Liver (tissue), 9 donors: ENCODE results near the gene DNAH10. TPM values are rescaled to one million over a fixed set of nuclear protein-coding genes. Genes with fewer than 3 reads are reported as not detected.

Experiments
- DNase-seq: peaks from one replicate; pipeline ENCODE4 v3.0.0-alpha.2; 2017; ENCODE audit warnings: low spot score
- H3K27ac ChIP-seq, 2 donors: one replicate each; pipeline ENCODE4 v1.7.0; 2013; ENCODE audit warnings: inconsistent platforms in 2 of 2, low read length in 2 of 2, control low read depth in 1 of 2, low read depth in 1 of 2, mild to moderate bottlenecking in 1 of 2
- H3K27me3 ChIP-seq, 4 donors: one replicate each; pipeline versions ENCODE4 v1.6.1 to v1.7.0; 2013; ENCODE audit warnings: low read length in 3 of 4, inconsistent platforms in 1 of 4, mild to moderate bottlenecking in 1 of 4, moderate library complexity in 1 of 4; ENCODE audit not compliant: control insufficient read depth in 4 of 4, insufficient read depth in 4 of 4
- H3K36me3 ChIP-seq, 4 donors: one replicate each; pipeline versions ENCODE4 v1.6.1 to v1.7.0; 2013; ENCODE audit warnings: low read length in 3 of 4, mild to moderate bottlenecking in 3 of 4, low read depth in 1 of 4, moderate library complexity in 1 of 4; ENCODE audit not compliant: control insufficient read depth in 4 of 4, insufficient read depth in 3 of 4
- H3K4me1 ChIP-seq, 4 donors: one replicate each; pipeline versions ENCODE4 v1.6.1 to v1.7.0; 2013; ENCODE audit warnings: low read length in 3 of 4, mild to moderate bottlenecking in 3 of 4, moderate library complexity in 1 of 4; ENCODE audit not compliant: control insufficient read depth in 4 of 4, insufficient read depth in 4 of 4
- H3K4me3 ChIP-seq, 3 donors: one replicate each; pipeline versions ENCODE4 v1.6.1 to v1.7.0; 2013; ENCODE audit warnings: low read length in 3 of 3, control low read depth in 1 of 3, low read depth in 1 of 3, mild to moderate bottlenecking in 1 of 3
- H3K9ac ChIP-seq, 2 donors: one replicate each; pipeline ENCODE4 v1.7.0; 2013; ENCODE audit warnings: low read length in 2 of 2, mild to moderate bottlenecking in 2 of 2, moderate library complexity in 2 of 2, control low read depth in 1 of 2, low read depth in 1 of 2
- H3K9me3 ChIP-seq, 4 donors: one replicate each; pipeline versions ENCODE4 v1.6.1 to v1.7.0; 2013; ENCODE audit warnings: low read length in 3 of 4; ENCODE audit not compliant: control insufficient read depth in 4 of 4
- ATF3 ChIP-seq: IDR thresholded peaks from 2 replicates; pipeline ENCODE4 v1.6.1; 2016; ENCODE audit warnings: antibody characterized with exemption
- CTCF ChIP-seq: fragments of 150-350 bp; IDR thresholded peaks from 2 replicates; pipeline ENCODE4 v1.5.1; 2017; ENCODE audit warnings: improper control_type of control experiment, low read depth, low read length; ENCODE audit not compliant: missing input control
- EGR1 ChIP-seq, 2 donors: IDR thresholded peaks; 2 replicates each; pipeline ENCODE4 v1.6.1; 2016 to 2018; ENCODE audit warnings: antibody characterized with exemption in 2 of 2, low read depth in 2 of 2
- FOXA1 ChIP-seq: IDR thresholded peaks from 2 replicates; pipeline ENCODE4 v1.6.1; 2016; ENCODE audit warnings: antibody characterized with exemption
- FOXA2 ChIP-seq: IDR thresholded peaks from 2 replicates; pipeline ENCODE4 v1.6.1; 2016; ENCODE audit warnings: antibody characterized with exemption
- GABPA ChIP-seq, 2 donors: IDR thresholded peaks in 1 of 2; conservative IDR thresholded peaks in 1 of 2; 2 replicates each; pipeline ENCODE4 v1.6.1; 2016; ENCODE audit warnings: antibody characterized with exemption in 2 of 2, mild to moderate bottlenecking in 1 of 2, moderate library complexity in 1 of 2
- HNF4A ChIP-seq, 2 donors: conservative IDR thresholded peaks; 2 replicates each; pipeline ENCODE4 v1.6.1; 2016; ENCODE audit warnings: antibody characterized with exemption in 2 of 2, mild to moderate bottlenecking in 2 of 2
- HNF4G ChIP-seq: IDR thresholded peaks from 2 replicates; pipeline ENCODE4 v1.6.1; 2016; ENCODE audit warnings: antibody characterized with exemption
- JUND ChIP-seq, 2 donors: IDR thresholded peaks; 2 replicates each; pipeline ENCODE4 v1.6.1; 2016; ENCODE audit warnings: antibody characterized with exemption in 2 of 2
- MAX ChIP-seq: IDR thresholded peaks from 2 replicates; pipeline ENCODE4 v1.6.1; 2016; ENCODE audit warnings: antibody characterized with exemption
- NR2F2 ChIP-seq: IDR thresholded peaks from 2 replicates; pipeline ENCODE4 v1.6.1; 2016; ENCODE audit warnings: antibody characterized with exemption
- RAD21 ChIP-seq, 2 donors: IDR thresholded peaks; 2 replicates each; pipeline ENCODE4 v1.6.1; 2016; ENCODE audit warnings: antibody characterized with exemption in 2 of 2, mild to moderate bottlenecking in 2 of 2
- REST ChIP-seq: IDR thresholded peaks from 2 replicates; pipeline ENCODE4 v1.6.1; 2016; ENCODE audit warnings: antibody characterized with exemption, mild to moderate bottlenecking
- RXRA ChIP-seq, 2 donors: IDR thresholded peaks; 2 replicates each; pipeline ENCODE4 v1.6.1; 2017 to 2018; ENCODE audit warnings: antibody characterized with exemption in 2 of 2, mild to moderate bottlenecking in 1 of 2
- SP1 ChIP-seq: IDR thresholded peaks from 2 replicates; pipeline ENCODE4 v1.6.1; 2018; ENCODE audit warnings: antibody characterized with exemption, mild to moderate bottlenecking
- TAF1 ChIP-seq: conservative IDR thresholded peaks from 2 replicates; pipeline ENCODE4 v1.6.1; 2016; ENCODE audit warnings: antibody characterized with exemption, mild to moderate bottlenecking
- YY1 ChIP-seq: IDR thresholded peaks from 2 replicates; pipeline ENCODE4 v1.6.1; 2016; ENCODE audit warnings: antibody characterized with exemption, mild to moderate bottlenecking
- ZBTB33 ChIP-seq: IDR thresholded peaks from 2 replicates; pipeline ENCODE4 v1.6.1; 2016; ENCODE audit warnings: antibody characterized with exemption
- WGBS: extraction: QIAGEN DNeasy Blood & Tissue Kit; methylation state at CpG from one replicate; pipeline ENCODE4 v1.1.7; 2013; 5-methylcytosine and 5-hydroxymethylcytosine counted together
- polyA plus RNA-seq, 2 donors: library from polyadenylated mRNA; stranded (reverse) in 1 of 2; unstranded in 1 of 2; fragments of 200-250 nt in 1 of 2; fragments of >200 nt in 1 of 2; fragmentation: Nextera tagmentation in 1 of 2; extraction: Ambion mirVana in 1 of 2; gene quantifications; one replicate each; pipeline versions ENCODE4 v1.2.1 to v1.2.3, GENCODE V29; 2013 to 2015
- total RNA-seq, 2 donors: library from RNA; depleted of rRNA; stranded (reverse); fragments of >200 nt; gene quantifications; one replicate each; pipeline ENCODE4 v1.2.3, GENCODE V29; 2014
- donor health status: healthy.
- donor health status: healthy.
- donor health status: healthy.
- donor health status: healthy.
- donor health status: healthy.

The DNAH10 gene
- total and polyA plus RNA-seq, 4 donors, result 0.05 to 0.47 (median 0.07) TPM

- no peaks in the 10 kb centered on the region for H3K27me3 ChIP-seq
- H3K27ac ChIP-seq, result no peak overlapping the region
- H3K36me3 ChIP-seq, result peaks cover 0 to 7% (median 4%) of the 10 kb centered on the region in 4 donors
- H3K4me3 ChIP-seq, result no peak overlapping the region
- no peak overlapping the region for H3K9ac ChIP-seq
- no peak for DNase-seq
- TF ChIP-seq HNF4G (no peak), GABPA (IDR thresholded peaks at IDR 0.05 in 1 of 2, conservative IDR thresholded peaks at IDR 0.05 in 1 of 2) (no peak), FOXA2 (no peak), FOXA1 (no peak), REST (no peak), HNF4A (conservative IDR thresholded peaks at IDR 0.05) (peak in 1 of 2 donors; percentile 13), YY1 (no peak), EGR1 (IDR thresholded peaks at IDR 0.05; ENCODE audit: low read depth in 2 of 2) (no peak), RAD21 (IDR thresholded peaks at IDR 0.05) (peak; percentile 94 to 98), SP1 (no peak), MAX (no peak), JUND (IDR thresholded peaks at IDR 0.05) (no peak), CTCF (peak; percentile 66), RXRA (IDR thresholded peaks at IDR 0.05) (peak in 1 of 2 donors; percentile 54), TAF1 (no peak), ZBTB33 (no peak), ATF3 (no peak), NR2F2 (peak; percentile 86)
- H3K9me3 ChIP-seq, result no peaks in the 10 kb centered on the region
- H3K4me1 ChIP-seq, result peaks cover 0 to 3% (median 1%) of the 10 kb centered on the region in 4 donors
- 46% methylated on average over 7 of the region's 7 CpGs for WGBS
Measured at GRCh38 chr12:123983822-123984485, 221.9 kb downstream of the DNAH10 start.
